Measurements from ENCODE around the gene FHIT.

Gene FHIT

GRCh38 chr3:60048447-60048848 lies 1202.8 kb downstream of the FHIT start:
- no peaks in the 10 kb centered on the region for H3K36me3 Mint-ChIP-seq (ENCODE audit: low read depth)
- H3K4me1 Mint-ChIP-seq = peaks cover 7% of the 10 kb centered on the region
- no peak overlapping the region for H3K4me3 Mint-ChIP-seq
- H3K27ac Mint-ChIP-seq = no peak overlapping the region
- peaks cover 5% of the 10 kb centered on the region for H3K9me3 Mint-ChIP-seq
- TF ChIP-seq, protein P1, sequence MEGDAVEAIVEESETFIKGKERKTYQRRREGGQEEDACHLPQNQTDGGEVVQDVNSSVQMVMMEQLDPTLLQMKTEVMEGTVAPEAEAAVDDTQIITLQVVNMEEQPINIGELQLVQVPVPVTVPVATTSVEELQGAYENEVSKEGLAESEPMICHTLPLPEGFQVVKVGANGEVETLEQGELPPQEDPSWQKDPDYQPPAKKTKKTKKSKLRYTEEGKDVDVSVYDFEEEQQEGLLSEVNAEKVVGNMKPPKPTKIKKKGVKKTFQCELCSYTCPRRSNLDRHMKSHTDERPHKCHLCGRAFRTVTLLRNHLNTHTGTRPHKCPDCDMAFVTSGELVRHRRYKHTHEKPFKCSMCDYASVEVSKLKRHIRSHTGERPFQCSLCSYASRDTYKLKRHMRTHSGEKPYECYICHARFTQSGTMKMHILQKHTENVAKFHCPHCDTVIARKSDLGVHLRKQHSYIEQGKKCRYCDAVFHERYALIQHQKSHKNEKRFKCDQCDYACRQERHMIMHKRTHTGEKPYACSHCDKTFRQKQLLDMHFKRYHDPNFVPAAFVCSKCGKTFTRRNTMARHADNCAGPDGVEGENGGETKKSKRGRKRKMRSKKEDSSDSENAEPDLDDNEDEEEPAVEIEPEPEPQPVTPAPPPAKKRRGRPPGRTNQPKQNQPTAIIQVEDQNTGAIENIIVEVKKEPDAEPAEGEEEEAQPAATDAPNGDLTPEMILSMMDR (IDR thresholded peaks at IDR 0.05; ENCODE audit: unreplicated experiment in 3 of 3) = no peak
- no peaks in the 10 kb centered on the region for H3K27me3 Mint-ChIP-seq (ENCODE audit: low read depth)

- H3K27ac Mint-ChIP-seq = no peak overlapping the region
- no peaks in the 10 kb centered on the region for H3K27me3 Mint-ChIP-seq (ENCODE audit: low read depth)
- peaks cover 5% of the 10 kb centered on the region for H3K9me3 Mint-ChIP-seq
- H3K36me3 Mint-ChIP-seq (ENCODE audit: low read depth) = no peaks in the 10 kb centered on the region
- TF ChIP-seq, protein P1 (IDR thresholded peaks at IDR 0.05; ENCODE audit: unreplicated experiment in 3 of 3) = no peak
- no peak overlapping the region for H3K4me3 Mint-ChIP-seq
- peaks cover 7% of the 10 kb centered on the region for H3K4me1 Mint-ChIP-seq
These were observed 1203.6 kb downstream of the FHIT start for GRCh38 chr3:60047426-60048200.

DNA sequence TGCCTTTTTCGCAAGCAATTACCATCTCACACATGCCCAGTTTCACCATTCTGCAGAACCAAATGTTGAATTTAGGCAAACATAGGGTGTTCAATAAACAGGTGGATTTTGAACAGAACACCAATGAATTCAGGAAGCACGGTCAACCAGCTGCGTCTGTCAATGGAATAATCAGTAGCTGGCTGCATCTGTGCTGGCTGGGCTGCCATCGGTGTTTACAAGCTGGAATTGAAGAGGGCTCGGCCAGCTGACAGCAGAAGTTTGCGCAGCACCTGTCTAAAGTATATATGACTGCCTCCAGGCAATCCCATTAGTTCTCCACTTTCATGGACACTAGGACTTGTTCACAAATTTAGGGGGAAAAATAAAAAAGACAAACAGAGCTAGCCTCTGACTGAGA lies 1205.0 kb downstream of the FHIT start:
- peaks cover 7% of the 10 kb centered on the region for H3K4me1 Mint-ChIP-seq
- no peak overlapping the region for H3K4me3 Mint-ChIP-seq
- peaks cover 5% of the 10 kb centered on the region for H3K9me3 Mint-ChIP-seq
- H3K27ac Mint-ChIP-seq = no peak overlapping the region
- TF ChIP-seq, protein P1 (IDR thresholded peaks at IDR 0.05; ENCODE audit: unreplicated experiment in 3 of 3) = no peak
- H3K27me3 Mint-ChIP-seq (ENCODE audit: low read depth) = no peaks in the 10 kb centered on the region
- no peaks in the 10 kb centered on the region for H3K36me3 Mint-ChIP-seq (ENCODE audit: low read depth)

DNA sequence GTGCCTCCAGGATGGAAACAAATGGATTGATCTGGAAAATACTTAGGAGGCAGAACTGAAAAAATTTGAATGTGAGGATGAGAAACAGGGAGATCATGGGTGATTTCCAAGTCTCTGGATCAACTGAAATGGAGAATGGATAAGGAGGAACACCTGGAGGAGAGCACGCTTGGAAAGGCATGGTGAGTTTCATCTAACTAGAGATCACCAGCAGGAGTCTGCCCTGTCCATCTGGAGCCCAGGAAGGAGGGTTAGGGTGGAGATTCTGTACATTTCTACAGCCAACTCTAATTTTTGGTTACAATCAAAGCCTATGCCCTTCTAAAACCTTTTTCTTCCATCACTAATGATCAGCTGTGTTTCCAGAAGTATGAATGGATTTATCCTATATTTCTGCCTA lies 1205.6 kb downstream of the FHIT start:
- H3K4me1 Mint-ChIP-seq = peaks cover 7% of the 10 kb centered on the region
- H3K9me3 Mint-ChIP-seq = peaks cover 5% of the 10 kb centered on the region
- no peak overlapping the region for H3K4me3 Mint-ChIP-seq
- no peak overlapping the region for H3K27ac Mint-ChIP-seq
- TF ChIP-seq, protein P1 (IDR thresholded peaks at IDR 0.05; ENCODE audit: unreplicated experiment in 3 of 3) = no peak
- no peaks in the 10 kb centered on the region for H3K36me3 Mint-ChIP-seq (ENCODE audit: low read depth)
- no peaks in the 10 kb centered on the region for H3K27me3 Mint-ChIP-seq (ENCODE audit: low read depth)

DNA sequence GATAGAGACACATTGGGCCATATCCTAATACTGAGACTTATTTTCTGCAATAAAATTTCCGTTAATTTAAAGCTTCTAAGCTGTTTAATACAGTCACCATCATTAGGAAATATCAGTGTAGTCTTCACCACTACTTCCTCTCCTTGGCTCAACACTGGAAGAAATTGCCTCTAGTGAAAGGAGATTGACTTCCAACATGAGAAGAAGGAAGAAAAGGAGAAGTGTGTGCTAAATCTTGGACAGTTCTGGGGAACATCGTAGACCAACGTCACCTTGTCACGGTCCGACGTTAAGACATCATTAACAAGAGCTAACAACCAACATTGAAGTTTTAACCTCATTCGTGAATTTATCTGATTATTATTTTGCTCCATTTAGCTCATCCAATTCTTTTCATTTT lies 1214.4 kb downstream of the FHIT start:
- H3K27ac Mint-ChIP-seq = no peak overlapping the region
- no peaks in the 10 kb centered on the region for H3K9me3 Mint-ChIP-seq
- H3K4me1 Mint-ChIP-seq = no peaks in the 10 kb centered on the region
- TF ChIP-seq, protein P1 (IDR thresholded peaks at IDR 0.05; ENCODE audit: unreplicated experiment in 3 of 3) = no peak
- no peaks in the 10 kb centered on the region for H3K36me3 Mint-ChIP-seq (ENCODE audit: low read depth)
- no peak overlapping the region for H3K4me3 Mint-ChIP-seq
- H3K27me3 Mint-ChIP-seq (ENCODE audit: low read depth) = no peaks in the 10 kb centered on the region

DNA sequence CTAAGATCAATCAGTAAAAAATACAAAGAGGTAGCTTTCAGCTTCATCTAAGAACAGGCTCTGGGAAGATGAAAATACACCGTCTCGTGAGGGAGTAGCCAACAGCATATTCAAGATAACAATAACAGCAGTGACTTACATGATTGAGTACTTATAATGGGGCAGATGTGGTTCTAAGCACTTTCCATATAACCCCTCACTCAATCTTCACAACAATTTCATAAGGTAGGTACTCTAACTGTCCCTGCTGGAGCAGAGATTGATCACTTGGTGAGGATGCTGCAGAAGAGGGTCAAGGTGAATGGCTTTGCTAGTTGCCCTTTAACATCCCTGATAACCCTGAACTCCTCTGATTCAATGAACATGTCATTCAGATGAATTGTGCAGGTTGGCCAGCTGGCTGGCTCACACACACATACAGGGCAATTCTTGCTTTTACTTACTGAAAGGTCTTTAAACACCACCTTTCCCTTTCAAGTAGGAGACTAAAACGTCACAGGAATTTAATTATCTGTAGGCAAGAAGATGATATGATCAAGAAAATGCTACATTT lies 1217.3 kb downstream of the FHIT start:
- H3K36me3 Mint-ChIP-seq (ENCODE audit: low read depth) = no peaks in the 10 kb centered on the region

More for the DNA sequence above, 1217.3 kb downstream of the FHIT start:
- H3K9me3 Mint-ChIP-seq = no peaks in the 10 kb centered on the region
- TF ChIP-seq, protein P1 (IDR thresholded peaks at IDR 0.05; ENCODE audit: unreplicated experiment in 3 of 3) = no peak
- H3K4me3 Mint-ChIP-seq = no peak overlapping the region
- no peaks in the 10 kb centered on the region for H3K4me1 Mint-ChIP-seq
- H3K27me3 Mint-ChIP-seq (ENCODE audit: low read depth) = no peaks in the 10 kb centered on the region
- no peak overlapping the region for H3K27ac Mint-ChIP-seq

Data from nephron (organoid).